ENCODE measurements around the gene DUSP7.

DNA sequence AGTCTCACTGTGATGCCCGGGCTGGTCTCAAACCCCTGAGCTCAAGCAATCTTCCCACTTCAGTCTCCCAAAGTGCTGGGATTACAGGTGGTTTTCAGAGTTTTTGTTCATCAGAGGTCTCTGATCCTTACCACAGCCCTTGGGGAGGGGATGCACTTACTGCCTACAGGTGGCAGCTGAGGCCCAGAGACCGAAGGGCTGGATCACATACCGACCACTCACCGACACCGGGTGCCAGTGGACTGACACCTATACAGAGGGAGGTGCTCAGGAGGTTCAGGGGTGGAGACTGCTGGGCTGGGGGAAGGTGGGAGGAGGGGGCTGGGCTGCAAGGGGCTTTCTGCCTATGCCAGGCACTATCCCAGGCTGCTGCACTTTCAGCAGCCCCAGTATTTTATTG is 19.5 kb downstream of the DUSP7 start:
- TF ChIP-seq CTCF (IDR thresholded peaks at IDR 0.05) (no peak), POLR2A (IDR thresholded peaks at IDR 0.05) (no peak)

Data from lower leg skin (tissue), 3 donors.